ENCODE data around the gene SETD7.
A peak's percentile ranks its signal among the peaks of the same experiment; 100 is the strongest.

Gene SETD7

DNA sequence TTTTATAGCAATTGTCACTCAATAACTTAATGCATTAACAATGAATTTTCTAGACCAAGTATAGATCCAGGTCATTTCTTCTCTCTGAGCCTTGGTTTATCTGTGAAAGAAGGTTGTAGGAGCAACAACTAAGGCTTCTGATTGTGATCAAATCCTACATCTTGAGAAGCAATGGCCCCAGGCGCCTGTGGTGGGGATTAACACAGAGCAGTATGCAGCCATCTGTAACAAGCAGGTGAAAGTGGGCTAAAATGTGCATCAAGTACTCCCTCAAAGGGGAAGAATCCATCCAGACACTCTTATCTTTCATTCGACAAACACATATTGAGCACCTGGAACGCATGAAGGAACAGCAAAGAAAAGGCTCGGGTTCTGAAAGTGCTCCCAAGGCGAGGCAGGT lies 19.1 kb upstream of the SETD7 start:
- intact Hi-C loops (cut with DNase I) = no loop called here

DNA sequence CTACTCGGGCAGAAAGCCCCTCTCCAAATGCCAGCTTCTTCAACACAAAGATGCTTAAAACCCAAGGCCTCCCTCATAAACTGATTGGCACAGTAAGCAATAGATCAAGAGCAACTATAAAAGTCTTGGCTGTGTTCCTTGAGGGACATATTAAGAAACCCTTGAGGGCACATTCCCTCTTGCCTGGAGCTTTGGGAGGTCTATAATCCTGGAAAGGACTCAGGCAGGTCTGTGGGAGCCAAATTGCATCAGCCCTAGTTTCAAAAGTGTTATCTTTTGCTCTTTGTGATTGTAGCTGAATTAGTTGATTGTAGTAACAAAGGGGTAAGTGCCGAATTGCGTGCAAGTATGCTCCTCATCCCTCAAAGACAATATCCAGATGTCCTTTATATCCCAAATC lies 18.6 kb upstream of the SETD7 start:
- DNase-seq = no peak
- intact Hi-C loops (cut with DNase I) = no loop called here

More for the DNA sequence above, 19.1 kb upstream of the SETD7 start:
- no peak for DNase-seq

DNA sequence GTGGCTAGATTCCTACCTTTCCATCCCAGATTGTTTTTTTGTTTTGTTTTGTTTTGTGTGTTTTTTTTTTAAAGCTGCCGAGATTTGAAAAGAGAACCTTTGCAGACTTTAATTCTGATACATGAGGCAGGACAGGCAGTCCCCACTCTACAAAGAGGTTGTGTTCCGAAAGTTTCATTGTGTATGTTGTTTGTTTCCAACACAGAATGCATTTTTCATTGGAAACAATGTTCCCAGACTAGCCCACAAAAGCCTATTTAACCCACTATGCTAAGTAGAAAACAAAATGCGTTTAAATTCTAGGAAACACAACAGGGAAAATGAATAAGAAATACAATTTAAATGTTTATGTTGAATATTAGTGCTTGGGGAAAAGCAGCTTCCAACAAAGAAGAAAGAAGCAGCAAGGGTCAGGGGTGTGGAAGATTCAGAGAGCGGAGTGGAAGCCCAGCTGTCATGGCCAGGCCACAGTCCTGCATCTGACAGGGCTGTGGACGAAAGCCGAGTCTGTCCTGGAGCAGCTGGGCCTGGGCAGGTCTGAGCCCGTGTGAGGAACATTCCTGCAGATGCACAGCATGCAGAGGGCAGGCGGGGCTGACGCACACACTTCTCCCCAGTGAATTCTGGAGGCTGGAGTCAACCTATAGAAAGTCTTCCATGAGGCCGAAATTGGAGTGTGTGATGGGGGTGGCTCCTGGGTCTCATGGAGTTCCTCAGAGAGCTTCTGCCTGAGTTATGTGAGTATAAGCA lies 12.4 kb upstream of the SETD7 start:
- intact Hi-C loops (cut with DNase I) = no loop called here
- peak in 2 of 10 donors; percentile 46 to 82 for DNase-seq

DNA sequence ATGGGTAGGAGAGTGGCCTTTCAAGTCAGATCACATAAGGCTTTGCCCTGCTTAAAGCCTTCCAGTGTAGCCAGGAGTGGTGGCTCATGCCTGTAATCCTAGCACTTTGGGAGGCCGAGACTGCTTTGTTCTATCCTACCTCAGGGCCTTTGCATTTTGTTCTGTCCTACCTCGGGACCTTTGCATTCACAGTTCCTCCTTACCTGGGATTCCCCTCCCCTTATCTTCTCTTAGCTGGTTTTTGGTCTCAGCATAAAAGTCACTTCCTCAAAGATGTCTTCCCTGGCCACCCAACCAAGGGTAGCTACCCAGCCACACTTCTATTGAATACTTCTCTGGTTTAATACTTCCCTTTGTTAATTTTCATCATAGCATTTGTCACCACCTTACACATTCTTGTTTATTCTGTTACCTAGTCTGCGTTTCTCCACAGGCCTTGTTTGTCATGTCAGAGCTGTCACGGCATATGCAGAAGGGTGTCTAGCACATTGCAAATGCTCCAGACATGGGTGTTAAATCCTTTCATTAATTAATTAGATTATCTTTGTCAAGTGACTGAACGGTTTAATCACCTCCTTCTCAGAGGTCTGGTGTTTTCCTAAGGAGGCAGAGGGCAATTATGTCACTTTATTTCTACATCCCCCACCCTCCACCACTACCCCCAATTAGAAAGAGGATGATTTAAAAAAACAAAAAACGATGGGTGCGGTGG lies 11.3 kb upstream of the SETD7 start:
- intact Hi-C loops (cut with DNase I) = no loop called here
- no peak for DNase-seq

DNA sequence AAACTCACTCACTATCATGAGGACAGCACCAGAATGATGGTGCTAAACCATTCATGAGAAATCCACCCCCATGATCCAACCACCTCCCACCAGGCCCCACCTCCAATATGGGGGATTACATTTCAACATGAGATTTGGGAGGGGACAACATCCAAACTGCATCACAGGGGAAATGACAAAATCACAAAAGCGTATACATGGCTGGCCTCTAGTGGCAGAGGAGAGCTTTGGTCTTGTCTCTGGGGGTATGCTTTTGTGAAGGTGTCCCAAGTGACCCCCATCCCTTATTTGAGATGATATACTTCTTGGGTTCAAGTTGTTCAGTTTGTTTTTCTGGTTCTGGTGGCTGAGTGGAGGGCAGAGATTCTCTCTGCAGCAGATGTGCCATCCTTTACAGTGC lies 8.5 kb upstream of the SETD7 start:
- intact Hi-C loops (cut with DNase I) = no loop called here
- DNase-seq = no peak

DNA sequence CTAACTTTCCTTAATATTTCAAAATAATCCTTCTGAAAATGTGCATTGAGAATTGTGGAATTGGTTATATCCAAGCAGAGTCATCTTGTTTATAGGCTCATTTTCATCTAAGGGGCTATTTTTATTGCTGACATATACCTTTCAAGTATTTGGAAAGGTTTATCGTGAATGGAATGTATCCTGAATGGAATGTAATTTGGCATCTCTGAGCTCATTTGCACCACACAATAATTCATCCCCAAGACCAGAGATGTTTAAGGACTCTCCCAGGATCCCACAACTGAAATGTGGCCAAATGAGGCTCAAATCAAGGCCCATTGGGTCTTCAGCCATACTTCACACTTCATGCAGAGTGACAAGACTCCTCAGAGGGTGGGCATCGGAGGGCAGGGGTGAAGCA lies 7.5 kb upstream of the SETD7 start:
- DNase-seq = no peak
- intact Hi-C loops (cut with DNase I) = no loop called here

DNA sequence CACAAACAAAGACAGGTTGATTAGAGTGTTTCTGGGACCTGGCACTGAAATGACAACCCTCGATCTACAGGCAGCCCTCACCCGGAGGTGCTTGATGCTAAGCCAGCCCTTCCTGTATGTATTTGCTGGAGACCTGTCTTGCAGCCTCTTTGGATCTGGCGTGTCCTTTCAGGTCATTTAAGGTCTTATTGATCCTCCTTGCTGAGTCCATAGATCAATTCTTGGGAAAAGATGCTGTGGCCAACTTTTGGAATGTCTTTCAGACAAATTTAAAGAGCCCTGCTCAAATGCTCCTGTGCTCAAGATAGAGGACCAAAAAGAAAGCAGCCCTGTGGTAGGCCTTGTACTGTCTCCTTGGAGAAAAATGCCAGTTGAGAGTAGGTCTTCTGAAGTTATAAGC lies 6.8 kb upstream of the SETD7 start:
- intact Hi-C loops (cut with DNase I) = no loop called here
- DNase-seq = no peak

DNA sequence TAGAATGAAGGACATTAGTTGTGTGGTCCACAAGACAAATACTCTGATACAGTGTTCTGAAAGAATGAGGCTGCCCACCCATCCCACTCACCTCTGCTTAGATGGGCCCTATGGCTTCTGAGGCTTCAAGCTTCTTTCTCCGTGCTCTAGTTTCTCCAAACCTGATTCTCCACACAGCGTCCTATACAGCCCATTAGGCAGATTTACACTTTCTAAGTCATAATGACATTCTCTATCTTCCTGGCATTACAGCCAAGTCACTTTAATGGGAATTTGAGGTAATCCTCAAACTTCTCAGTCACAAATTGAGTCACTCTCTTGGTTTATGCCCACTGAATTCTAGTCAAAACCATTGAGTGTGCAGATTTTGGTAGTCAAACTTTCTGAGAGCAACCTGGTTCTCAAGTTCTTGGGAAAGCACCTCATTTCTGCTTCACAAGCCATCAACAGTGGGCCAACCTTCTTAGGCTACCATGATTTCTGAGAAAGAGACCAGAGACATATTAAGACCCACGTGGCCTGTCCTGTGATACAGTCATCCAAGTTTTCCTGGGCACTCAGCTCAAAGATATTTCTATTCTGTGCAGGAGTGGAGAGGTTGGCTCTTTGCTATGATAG lies 6.2 kb upstream of the SETD7 start:
- intact Hi-C loops (cut with DNase I) = no loop called here
- no peak for DNase-seq

DNA sequence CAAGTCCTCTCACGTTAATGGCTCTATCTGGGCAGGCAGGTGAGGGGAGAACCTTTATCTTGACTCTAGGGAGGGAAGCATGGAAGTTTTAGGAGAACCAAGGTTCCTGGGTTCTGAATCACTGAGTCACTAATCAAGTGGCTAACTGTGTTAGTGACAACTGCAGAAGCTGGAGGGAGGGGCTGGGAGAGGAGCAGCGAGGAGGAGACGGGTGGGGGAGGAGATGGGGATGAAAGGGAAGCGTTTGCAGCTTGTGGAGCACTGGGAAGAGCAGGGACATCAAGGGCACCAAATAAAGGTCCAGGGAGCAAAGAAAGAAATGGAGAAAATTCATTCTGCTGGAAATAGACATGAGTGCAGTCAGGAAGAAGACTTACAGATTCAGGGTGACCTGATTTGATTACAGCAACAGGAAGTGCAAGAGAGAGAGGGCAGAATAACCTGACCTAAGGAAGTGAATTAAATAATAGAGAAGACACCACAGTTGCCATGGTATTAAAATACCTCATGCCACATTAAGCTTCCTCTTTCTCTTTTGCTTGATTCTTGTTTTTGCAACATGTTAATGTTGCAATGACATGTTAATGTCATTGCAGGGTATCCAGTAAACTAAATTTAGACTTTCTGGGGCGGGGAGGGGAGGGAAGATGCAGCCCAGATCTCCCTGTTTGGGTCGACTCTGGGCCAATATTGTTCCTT lies 4.5 kb upstream of the SETD7 start:
- intact Hi-C loops (cut with DNase I) = no loop called here
- peak in 1 of 10 donors; percentile 48 for DNase-seq

DNA sequence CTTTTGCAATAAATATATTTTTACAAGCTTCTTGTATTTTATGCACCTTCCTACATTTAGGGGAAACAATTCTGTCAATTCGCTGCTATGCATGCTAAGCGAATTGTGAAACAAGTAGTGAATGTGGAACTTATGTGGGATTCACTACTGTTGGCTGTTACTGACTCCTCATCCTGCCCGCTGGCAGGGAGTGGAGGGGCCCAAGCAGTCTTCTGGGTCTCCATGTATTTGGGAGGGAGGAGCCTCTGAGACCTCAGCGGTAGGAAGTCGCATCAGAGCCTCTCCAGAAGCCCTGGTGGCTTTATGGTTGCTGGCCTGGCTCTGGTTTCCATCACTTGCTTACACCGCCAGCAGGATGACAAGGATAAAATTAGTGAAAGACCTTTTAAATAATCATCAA lies 3.7 kb upstream of the SETD7 start:
- DNase-seq = no peak

DNA sequence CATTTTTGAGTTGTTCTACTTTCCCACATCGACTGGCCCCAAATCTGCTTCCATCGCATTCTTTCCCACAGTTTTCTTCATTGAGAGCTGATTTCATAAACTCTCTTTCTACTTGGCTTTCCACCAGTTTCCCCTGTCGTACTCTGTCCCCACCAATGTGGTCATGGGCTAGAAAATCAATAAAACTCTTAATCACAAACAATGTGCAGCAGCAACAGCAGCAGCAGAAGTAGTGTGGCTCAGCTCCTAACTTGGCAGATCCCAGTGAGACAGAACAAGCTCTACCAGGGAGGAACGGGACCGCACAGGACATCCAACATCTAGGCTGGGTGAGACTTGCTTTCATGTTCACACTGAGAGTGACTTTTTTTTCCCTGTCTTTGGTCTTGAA lies 3.1 kb upstream of the SETD7 start:
- peak in 1 of 10 donors; percentile 20 for DNase-seq
- intact Hi-C loops (cut with DNase I) = loop anchor here (5.0 kb wide), 2 partner anchors 107 to 382 kb away; partner anchors contain the start of genes ELF2 and RAB33B

More for the DNA sequence above, 3.7 kb upstream of the SETD7 start:
- intact Hi-C loops (cut with DNase I) = loop anchor here (5.0 kb wide), 2 partner anchors 107 to 382 kb away; partner anchors contain the start of genes ELF2 and RAB33B

DNA sequence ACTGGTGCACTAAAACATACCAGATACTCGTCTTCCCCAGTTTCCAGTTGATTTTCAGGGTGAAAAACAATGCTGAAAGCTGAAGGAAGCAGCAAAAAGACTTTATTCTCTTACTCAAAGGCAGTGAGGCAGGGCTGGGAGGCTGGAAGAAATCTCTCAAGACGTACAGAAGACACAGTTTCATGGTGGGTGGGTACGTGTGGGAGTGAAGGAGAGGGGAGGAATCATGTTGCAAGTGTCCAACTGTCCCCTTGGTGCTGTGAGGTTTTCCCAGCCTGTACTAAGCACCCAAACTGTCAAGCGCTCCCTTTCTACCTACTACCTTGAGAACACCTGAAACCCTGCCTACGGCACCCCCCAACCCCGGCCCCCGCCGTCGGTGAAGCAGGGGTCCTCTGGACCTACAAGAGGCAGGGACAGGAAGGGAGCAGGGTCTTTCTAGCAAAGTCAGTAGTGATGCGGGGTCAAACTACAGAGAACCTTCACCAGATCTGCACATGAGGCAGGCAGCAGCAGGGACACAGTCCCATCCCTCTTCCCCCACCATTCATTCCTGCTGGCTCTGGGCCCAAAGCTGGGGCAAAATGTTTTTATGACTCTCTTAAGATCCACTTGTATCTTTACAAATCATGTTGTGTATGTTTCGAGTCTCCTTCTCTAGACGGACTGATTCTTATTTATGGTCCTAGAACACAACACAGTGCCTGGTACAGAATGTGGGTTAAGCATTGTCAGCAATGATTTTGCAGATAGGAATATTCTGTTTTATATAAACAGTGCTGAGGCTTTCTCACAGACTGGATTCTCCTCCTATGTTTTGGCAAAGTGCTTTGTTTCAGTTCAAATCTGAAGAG lies 2.4 kb upstream of the SETD7 start:
- intact Hi-C loops (cut with DNase I) = loop anchor here (5.0 kb wide), 2 partner anchors 106 to 381 kb away; partner anchors contain the start of genes ELF2 and RAB33B
- no peak for DNase-seq

DNA sequence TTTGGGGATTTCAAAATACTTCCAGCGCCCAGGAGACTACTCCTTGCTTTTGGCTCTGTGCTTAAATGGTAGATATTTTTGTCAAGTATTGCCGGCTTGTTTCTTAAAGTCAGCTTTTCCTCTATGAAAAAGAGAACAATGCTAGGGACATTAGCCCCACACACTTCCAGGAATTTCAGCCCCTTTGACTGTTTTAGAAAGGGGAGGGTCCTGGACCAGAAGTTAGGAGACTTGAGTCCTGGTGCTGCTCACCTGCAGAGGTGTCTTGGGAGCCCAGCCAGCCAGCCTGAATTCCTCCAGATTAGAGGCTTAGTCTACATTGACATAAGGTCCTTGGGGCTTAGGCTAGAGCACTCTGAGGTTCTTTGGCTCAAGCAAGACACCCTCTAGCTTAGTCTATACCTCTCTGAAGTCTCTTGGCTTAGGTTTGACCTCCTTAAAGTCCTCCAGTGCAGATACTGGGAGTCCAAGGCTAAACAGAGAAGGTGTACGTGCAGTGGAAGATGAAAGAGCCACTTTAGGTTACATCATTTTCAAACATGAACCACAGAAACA lies 1.6 kb upstream of the SETD7 start:
- intact Hi-C loops (cut with DNase I) = loop anchor here (5.0 kb wide), 2 partner anchors 105 to 380 kb away; partner anchors contain the start of genes ELF2 and RAB33B
- DNase-seq = no peak

DNA sequence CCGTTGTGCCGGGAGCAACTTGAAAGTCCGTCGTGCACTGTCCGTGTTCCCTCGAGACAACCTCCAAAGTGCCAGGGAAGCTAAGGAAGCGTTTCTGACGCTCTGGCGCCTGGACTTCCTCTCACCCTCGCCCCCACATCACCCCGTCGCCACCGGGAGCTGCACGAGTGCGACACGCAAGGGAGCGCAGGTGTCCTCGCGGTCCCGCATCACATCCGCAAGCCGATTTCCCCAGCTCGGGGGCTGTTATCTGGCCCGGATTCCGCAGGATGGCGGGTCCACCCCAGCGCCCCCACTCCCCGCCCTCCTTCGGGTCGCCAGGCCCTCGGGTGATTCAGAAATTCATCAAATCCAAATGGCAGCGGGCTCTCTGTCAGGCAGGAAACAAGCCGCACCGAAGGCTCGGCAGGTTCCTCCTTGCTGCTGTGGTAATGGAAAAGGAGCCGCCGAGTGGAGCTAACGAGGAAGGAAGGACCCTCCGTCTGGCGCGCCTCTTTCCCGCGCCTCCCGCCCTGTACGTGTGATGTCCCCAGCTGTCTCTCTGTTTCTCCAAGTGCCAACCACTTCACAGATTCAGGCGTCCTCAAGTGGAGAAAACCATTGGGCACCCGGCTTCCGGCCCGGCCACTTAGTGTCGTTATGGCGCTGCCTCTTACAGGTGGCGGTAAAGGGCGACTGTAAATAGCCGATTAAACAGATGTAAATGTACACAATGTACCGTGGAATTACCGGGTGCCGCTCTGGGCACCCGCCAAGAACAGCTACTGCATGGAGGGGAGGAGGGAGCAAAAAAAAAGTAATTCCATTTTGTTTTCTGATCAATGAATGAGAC lies 921 bp upstream of the SETD7 start:
- intact Hi-C loops (cut with DNase I) = loop anchor here (5.0 kb wide), 2 partner anchors 105 to 380 kb away; partner anchors contain the start of genes ELF2 and RAB33B
- DNase-seq = peak; percentile 38 to 93 (median 55)

DNA sequence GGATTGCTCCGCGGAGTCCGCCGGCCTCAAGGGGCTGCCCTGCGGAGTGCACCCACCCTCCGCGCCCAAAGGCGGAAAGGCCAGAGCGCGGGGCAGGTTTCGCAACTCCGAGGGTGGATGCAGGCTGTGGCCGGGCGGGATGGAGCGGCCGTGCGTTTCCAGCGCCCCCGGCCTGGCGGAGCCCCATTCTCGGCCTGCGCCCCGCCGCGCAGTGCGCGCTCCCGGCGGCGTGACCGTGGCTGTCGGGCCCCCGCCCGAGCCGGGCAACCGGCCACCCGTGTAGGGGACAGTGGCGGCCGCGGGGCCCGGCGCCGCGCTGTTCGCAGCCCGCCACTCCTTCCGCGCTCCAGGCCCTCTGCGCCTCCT lies 331 bp downstream of the SETD7 start:
- DNase-seq = peak in 6 of 10 donors; percentile 23 to 91 (median 55)
- intact Hi-C loops (cut with DNase I) = loop anchor here (5.0 kb wide), 2 partner anchors 103 to 378 kb away; partner anchors contain the start of genes ELF2 and RAB33B

DNA sequence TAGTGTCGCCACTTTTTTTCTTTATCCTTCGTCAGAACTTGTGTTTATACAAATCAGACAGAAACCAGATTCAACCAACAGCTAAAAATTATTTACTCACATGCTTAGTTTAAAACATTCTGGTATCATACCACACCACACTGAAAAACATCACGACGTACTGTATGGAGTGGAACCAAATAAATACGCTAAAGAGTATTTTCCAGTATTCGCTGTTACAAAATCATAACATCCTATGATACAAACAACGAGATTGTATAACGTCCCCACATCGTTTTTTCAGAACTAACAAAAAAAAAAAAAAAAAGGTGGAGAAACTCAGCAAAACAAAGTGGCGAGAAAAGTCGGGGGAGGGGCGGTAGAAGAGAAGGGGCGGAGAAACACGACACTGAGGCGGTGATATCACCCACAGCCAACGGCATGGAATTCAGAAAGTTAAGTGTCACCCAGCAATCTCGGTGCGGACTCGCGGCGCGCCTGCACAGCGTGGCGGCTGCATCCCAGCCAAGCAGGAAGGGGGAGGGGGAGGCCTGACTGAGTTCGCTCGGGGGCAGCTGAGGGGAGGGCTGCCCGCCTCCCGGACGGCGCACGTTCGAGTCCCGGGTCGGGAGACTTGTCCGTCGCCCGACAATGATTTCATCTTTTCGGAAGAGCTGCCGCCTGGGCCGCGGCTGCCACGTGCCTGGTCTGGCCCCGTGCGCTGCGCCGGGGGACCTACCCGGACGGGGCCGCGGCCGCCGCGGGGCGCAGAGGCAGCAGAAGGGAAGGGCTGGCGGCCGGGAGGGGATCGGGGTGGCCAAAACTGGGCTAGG lies 920 bp downstream of the SETD7 start:
- DNase-seq = peak; percentile 74 to 97 (median 82)
- intact Hi-C loops (cut with DNase I) = loop anchor here (5.0 kb wide), 2 partner anchors 103 to 378 kb away; partner anchors contain the start of genes ELF2 and RAB33B

DNA sequence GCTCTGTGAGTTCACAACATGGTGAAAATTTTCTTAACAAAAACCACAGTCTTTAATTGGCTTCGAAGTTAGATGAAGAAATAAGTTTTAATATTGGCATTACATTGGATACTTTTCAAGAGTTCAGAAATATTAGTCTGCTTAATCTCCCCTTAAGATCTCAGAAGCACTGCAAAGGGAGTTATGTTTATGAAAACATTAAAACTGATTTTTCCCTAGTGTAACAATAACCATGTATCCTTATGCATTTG lies 1.5 kb downstream of the SETD7 start:
- no peak for DNase-seq
- intact Hi-C loops (cut with DNase I) = no loop called here

All from posterior cingulate gyrus (tissue), 11 donors.